GM18909 (cell line): ENCODE measurements around the gene GJB2.

Experiments
- ATAC-seq: cut with Tn5 transposase; IDR thresholded peaks from one replicate; pipeline ENCODE4 v1.9.1; 2021; ENCODE audit warnings: mild to moderate bottlenecking; ENCODE audit not compliant: unreplicated experiment, poor library complexity

GJB2 gene

DNA sequence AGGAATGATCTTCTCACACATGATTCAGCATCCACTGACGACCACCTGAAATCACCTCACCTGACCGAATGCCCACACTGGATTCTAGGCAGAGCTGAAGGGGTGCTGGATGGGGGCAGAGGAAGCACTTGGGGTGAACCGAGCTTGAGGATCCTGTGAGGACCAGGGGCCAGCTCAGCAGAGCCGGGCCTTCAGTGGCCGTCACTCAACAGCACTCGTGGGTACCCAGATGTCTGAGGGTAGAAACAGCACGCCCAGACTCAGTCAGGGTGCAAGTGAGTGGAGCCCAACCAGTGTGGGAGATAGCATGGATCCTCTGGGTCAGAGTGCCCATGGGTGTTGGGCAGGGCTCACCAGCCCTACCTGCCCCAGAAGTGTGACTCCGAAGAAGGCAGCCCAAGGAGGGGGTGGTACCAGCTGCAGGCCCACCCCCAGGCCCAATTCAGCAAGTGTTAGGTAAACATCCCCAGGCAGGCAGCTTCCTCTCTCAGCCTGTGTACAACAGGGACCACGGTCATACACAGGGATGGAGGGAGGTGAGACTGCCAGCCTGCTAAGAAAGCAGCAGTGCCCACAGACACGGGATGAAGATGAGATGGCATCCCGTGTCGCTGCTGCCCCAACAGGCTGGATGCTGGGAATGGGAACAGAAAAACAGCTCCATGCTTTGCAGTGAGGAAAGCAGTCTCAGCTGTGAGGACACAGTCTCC lies 48.4 kb downstream of the GJB2 start:
- ATAC-seq = no peak

DNA sequence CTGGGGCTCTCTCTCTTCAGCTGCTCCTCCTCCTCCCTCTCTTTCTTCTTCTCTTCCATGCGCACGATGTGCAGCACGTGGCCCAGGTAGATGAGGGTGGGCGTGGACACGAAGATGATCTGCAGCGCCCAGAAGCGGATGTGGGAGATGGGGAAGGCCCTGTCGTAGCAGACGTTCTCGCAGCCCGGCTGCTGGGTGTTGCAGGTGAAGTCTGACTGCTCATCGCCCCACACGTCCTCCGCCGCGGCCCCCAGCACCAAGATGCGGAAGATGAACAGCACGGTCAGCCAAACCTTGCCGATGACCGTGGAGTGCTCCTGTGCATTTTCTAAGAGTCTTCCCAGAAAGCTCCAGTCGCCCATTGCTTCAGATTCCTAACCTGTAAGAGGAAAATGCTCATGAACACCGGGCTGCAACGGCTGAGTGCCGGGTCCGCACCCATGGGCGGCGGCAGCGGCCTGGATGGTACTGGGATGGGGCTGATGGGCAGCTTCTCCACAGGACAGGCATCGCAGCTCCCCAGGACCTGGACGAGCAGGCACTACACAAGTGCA lies 49.7 kb downstream of the GJB2 start:
- no peak for ATAC-seq

DNA sequence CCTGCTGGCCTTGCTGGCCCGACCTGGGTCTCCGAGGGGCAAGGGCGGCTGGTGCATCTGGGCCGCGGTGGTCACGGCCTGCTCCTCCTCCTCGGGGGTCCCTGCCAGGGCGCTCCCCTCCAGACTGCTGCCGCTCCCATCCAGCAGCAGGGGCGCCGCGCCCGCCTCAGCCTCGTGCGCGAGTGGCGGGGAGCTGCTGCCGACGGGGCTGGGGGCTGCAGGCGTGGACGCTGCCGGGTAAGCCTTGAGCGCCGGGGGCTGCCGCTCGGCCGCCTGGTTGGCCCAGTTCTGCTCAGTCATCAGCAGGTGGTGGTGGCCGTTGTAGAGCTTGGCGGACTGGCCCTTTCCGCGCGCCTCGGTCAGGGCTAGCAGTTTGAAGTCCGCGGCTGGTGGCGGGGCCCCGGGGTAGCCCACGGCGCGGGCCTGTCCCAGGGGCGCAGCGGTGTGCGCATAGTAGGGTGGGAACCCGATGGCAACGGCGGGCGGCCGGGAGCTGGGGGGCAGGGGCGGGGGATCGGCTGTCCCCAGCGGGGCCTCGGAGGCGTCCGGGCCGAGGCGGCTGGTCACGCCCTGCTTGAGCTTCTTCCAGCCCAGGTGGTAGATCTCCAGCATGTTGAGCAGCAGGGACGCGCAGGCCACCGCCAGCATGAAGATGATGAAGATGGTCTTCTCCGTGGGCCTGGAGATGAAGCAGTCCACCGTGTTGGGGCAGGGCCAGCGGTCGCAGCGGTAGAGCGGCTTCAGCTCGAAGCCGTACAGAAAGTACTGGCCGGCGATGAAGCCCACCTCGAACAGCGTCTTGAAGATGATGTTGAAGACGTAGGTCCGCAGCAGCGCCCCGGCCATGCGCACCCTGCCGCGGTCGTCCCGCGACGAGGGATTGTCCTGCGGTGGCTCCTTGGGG lies 50.5 kb downstream of the GJB2 start:
- ATAC-seq = no peak

DNA sequence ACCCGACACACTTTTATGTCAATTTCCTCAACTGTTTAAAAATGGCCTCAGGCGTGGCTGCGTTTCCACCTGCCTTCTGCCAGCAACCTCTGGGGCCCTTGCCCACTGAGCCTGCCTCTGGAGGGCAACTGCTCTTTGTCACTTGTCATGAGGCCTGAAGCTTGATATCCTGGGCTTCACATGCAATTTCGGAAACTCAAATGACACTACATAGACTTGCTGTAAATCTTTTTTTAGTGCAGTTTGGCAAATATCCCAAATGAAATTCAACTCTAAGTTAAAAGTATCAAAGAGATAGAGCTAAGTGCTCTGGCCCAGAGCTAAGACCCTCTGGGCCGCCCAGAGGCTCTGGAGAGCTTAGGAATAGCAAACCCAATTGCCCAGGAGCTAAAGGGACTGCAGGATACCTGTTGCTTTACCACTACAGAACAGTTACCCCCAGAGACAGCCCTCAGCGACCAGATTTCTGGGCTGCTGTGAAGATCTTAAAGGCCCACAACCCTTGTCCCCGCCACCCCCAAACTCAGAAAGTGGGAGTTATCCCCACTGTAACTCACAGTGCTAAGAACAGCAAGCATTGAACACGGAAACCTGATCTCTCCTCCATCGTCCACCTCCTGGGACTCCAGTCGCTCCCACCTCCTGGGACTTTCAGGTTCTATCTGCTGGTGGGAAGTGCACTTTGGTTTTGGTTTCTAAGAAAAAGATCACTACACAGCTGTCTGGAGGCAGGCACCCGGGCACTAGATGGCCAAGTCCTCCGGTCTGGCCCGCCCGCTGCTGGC lies 51.3 kb downstream of the GJB2 start:
- no peak for ATAC-seq

DNA sequence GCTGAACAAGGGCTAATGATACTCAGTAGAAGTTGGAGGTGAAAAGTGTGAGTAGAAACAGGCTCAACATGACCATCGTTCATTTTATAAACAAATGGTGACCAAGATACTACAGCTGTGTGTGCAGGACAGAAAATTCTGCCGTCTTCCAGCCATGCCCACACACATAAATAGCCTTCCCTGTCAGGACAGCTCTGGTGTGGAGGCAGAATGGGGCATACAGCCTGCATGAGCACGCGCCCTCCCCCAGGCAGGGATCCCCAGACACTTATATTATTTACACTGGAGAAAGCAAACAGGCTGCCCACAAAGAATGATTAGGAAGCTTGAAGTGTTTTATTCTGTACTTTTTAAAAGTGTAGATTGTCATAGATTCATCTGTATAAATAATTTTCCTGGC lies 52.3 kb downstream of the GJB2 start:
- ATAC-seq = no peak

DNA sequence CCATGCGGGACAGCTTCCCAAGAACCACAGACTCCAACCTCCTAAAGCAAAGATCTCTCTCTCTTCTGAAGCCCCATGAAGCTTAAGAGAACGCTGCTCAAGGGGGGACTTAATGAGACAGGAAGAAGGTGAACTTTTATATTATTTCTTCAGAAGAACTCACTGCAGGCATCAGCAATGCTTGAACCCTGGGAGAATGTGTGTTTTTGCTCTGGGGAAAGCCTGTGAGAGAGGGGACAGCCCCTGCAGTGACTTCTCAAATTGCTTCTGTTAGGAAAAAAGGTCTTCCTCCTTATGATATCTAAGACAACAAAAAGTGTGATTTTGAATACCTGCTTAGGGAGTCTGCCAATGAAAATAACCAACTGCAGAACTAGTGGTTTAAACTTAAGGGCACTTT lies 54.9 kb downstream of the GJB2 start:
- ATAC-seq = no peak
